HepG2 (cell line): ENCODE measurements around the gene HMG20B. TPM values are rescaled to one million over a fixed set of nuclear protein-coding genes. Genes with fewer than 3 reads are reported as not detected.

ENCODE experiments used
- ATAC-seq: fragments of 200-7000 bp; cut with Tn5 transposase; 3 replicates; pipeline ENCODE4 v1.9.1; 2020; ENCODE audit warnings: mild to moderate bottlenecking, moderate library complexity
- BruUV-seq: library from RNA; stranded (reverse); fragments of 400-500 nt; replicated peaks from 2 replicates; lab custom pipeline; 2021; lab: Mats Ljungman, UMichigan
- CTCF ChIA-PET: fragments of 300-600 bp; formaldehyde crosslinking; extraction: SDS; loops from one replicate; lab custom pipeline; 2021; ENCODE audit warnings: low total read pairs, inconsistent platforms, low intra/inter-chr PET ratio; lab: Yijun Ruan, JAX
- POLR2A ChIA-PET: fragments of 350-600 bp; sonication (Branson Sonifier 250); formaldehyde crosslinking; loops from one replicate; lab custom pipeline; 2020; ENCODE audit warnings: antibody characterized with exemption, inconsistent platforms; lab: Yijun Ruan, JAX
- DNase-seq: peaks from one replicate; pipeline ENCODE4 v3.0.0-alpha.2; 2015; ENCODE audit warnings: low spot score
- FAIRE-seq: peaks from 3 replicates; lab custom pipeline; 2011; peaks lifted over from hg19 to GRCh38; lab: Jason Lieb, UNC
- H2AFZ ChIP-seq: one replicate; pipeline ENCODE4 v1.6.1; 2011; ENCODE audit warnings: low read length, inconsistent platforms
- H3K27ac ChIP-seq: fragments of 300-600 bp; 3 replicates; pipeline ENCODE4 v1.8.0; 2011; ENCODE audit warnings: mixed run types, mild to moderate bottlenecking, mixed read lengths, low read length, inconsistent platforms; ENCODE audit not compliant: insufficient read depth; ENCODE audit errors: extremely low read length
- H3K27me3 ChIP-seq, 2 experiments: fragments of 200-600 bp in 1 of 2; 2 replicates in 1 of 2; 3 replicates in 1 of 2; pipeline versions ENCODE4 v1.6.0 to v1.8.0; 2011; ENCODE audit warnings: low read length in 2 of 2, mild to moderate bottlenecking in 2 of 2, moderate library complexity in 2 of 2, inconsistent platforms in 1 of 2; ENCODE audit not compliant: insufficient read depth in 2 of 2, control insufficient read depth in 1 of 2
- H3K36me3 ChIP-seq, 2 experiments: fragments of 200-600 bp in 1 of 2; replicated peaks in 1 of 2; 2 replicates in 1 of 2; 3 replicates in 1 of 2; pipeline versions ENCODE4 v1.5.1 to v1.8.0; 2011; ENCODE audit warnings: low read length in 2 of 2, inconsistent platforms in 1 of 2; ENCODE audit not compliant: insufficient read depth in 2 of 2, control insufficient read depth in 1 of 2
- H3K4me1 ChIP-seq: 2 replicates; pipeline ENCODE4 v1.5.1; 2012; ENCODE audit warnings: low read length, inconsistent platforms; ENCODE audit not compliant: insufficient read depth
- H3K4me2 ChIP-seq: 2 replicates; pipeline ENCODE4 v1.6.0; 2011; ENCODE audit warnings: low read depth, low read length, inconsistent platforms
- H3K4me3 ChIP-seq, 3 experiments: fragments of 200-600 bp in 1 of 3; sonication (generic), shearing (Covaris generic) in 1 of 3; replicated peaks in 1 of 3; 2 replicates each; pipeline ENCODE4 v1.5.1; 2011 to 2016; ENCODE audit warnings: low read length in 3 of 3, inconsistent platforms in 2 of 3, low read depth in 2 of 3, mild to moderate bottlenecking in 2 of 3, control low read depth in 1 of 3, mixed read lengths in 1 of 3; ENCODE audit not compliant: insufficient read depth in 1 of 3
- H3K79me2 ChIP-seq: one replicate; pipeline ENCODE4 v1.6.1; 2011; ENCODE audit warnings: low read length, inconsistent platforms; ENCODE audit not compliant: insufficient read depth
- H3K9ac ChIP-seq: 2 replicates; pipeline ENCODE4 v1.6.0; 2011; ENCODE audit warnings: mild to moderate bottlenecking, low read depth, low read length, inconsistent platforms; ENCODE audit not compliant: insufficient read depth
- H3K9me3 ChIP-seq: 2 replicates; pipeline ENCODE4 v1.5.1; 2012; ENCODE audit warnings: mild to moderate bottlenecking, low read length
- H4K20me1 ChIP-seq: 2 replicates; pipeline ENCODE4 v1.6.0; 2011; ENCODE audit warnings: inconsistent platforms, mild to moderate bottlenecking, low read length, moderate library complexity; ENCODE audit not compliant: insufficient read depth
- ARID2 ChIP-seq: sonication (generic); formaldehyde crosslinking; IDR thresholded peaks from 2 replicates; pipeline ENCODE4 v1.8.1; 2022; ENCODE audit warnings: mild to moderate bottlenecking, missing genetic modification reagents, borderline replicate concordance
- ASH2L ChIP-seq: fragments of 300-600, 200-600 bp; sonication (generic); IDR thresholded peaks from 2 replicates; pipeline ENCODE4 v1.7.0; 2017; ENCODE audit warnings: low read depth, mild to moderate bottlenecking, moderate library complexity, mixed read lengths, low read length; ENCODE audit not compliant: insufficient read length
- ATRX ChIP-seq: sonication (generic); formaldehyde crosslinking; IDR thresholded peaks from 2 replicates; pipeline ENCODE4 v1.4.0; 2020; ENCODE audit warnings: missing genetic modification reagents, borderline replicate concordance
- CHD4 ChIP-seq: fragments of 200-600 bp; sonication (generic); IDR thresholded peaks from 2 replicates; pipeline ENCODE4 v1.7.0; 2017; ENCODE audit warnings: mild to moderate bottlenecking, low read length, borderline replicate concordance
- KLF12 ChIP-seq: sonication (generic); formaldehyde crosslinking; IDR thresholded peaks from 2 replicates; pipeline ENCODE4 v1.4.0; 2020; ENCODE audit warnings: missing genetic modification reagents, borderline replicate concordance
- NFATC3 ChIP-seq: sonication (generic); formaldehyde crosslinking; IDR thresholded peaks from 2 replicates; pipeline ENCODE4 v1.5.1; 2020; ENCODE audit warnings: mild to moderate bottlenecking, missing genetic modification reagents
- PCBP1 ChIP-seq: fragments of 200-400 bp; formaldehyde crosslinking; IDR thresholded peaks from 2 replicates; pipeline ENCODE4 v1.6.1; 2017; ENCODE audit warnings: mild to moderate bottlenecking, low read depth, low read length, borderline replicate concordance
- RBM39 ChIP-seq: fragments of 200-400 bp; formaldehyde crosslinking; IDR thresholded peaks from one replicate; pipeline ENCODE4 v1.6.1; 2018; ENCODE audit warnings: antibody characterized with exemption, mild to moderate bottlenecking, low read depth, low read length; ENCODE audit not compliant: poor library complexity, severe bottlenecking
- SALL2 ChIP-seq: sonication (generic); formaldehyde crosslinking; IDR thresholded peaks from 2 replicates; pipeline ENCODE4 v1.8.1; 2023; ENCODE audit warnings: mild to moderate bottlenecking, missing genetic modification reagents, inconsistent platforms
- SP4 ChIP-seq: sonication (generic); formaldehyde crosslinking; IDR thresholded peaks from 2 replicates; pipeline ENCODE4 v1.8.1; 2023; ENCODE audit warnings: mild to moderate bottlenecking, missing genetic modification reagents
- SP5 ChIP-seq: IDR thresholded peaks from 2 replicates; pipeline ENCODE4 v1.6.1; 2016; ENCODE audit warnings: low read depth, borderline replicate concordance
- TCF7 ChIP-seq: sonication (generic); IDR thresholded peaks from 2 replicates; pipeline ENCODE4 v1.6.1; 2016; ENCODE audit warnings: antibody characterized with exemption, low read depth
- ZBTB34 ChIP-seq: sonication (generic); formaldehyde crosslinking; IDR thresholded peaks from 2 replicates; pipeline ENCODE4 v1.8.0; 2022; ENCODE audit warnings: mild to moderate bottlenecking, missing genetic modification reagents
- ZNF138 ChIP-seq: sonication (generic); formaldehyde crosslinking; IDR thresholded peaks from 2 replicates; pipeline ENCODE4 v1.5.0; 2020; ENCODE audit warnings: mild to moderate bottlenecking, low read depth, missing genetic modification reagents
- ZNF207 ChIP-seq: fragments of 450-650 bp; IDR thresholded peaks from 2 replicates; pipeline ENCODE4 v1.6.1; 2016; ENCODE audit warnings: antibody characterized with exemption, borderline replicate concordance
- ZNF746 ChIP-seq: sonication (generic); formaldehyde crosslinking; IDR thresholded peaks from 2 replicates; pipeline ENCODE4 v1.8.0; 2022; ENCODE audit warnings: mild to moderate bottlenecking, missing genetic modification reagents
- WGBS: methylation state at CpG from one replicate; pipeline ENCODE4 v1.1.6; 2017; ENCODE audit warnings: low lambda C conversion rate; 5-methylcytosine and 5-hydroxymethylcytosine counted together
- in situ Hi-C: cut with HindIII; loops from 2 replicates; pipeline ENCODE4 v1.10.0; 2017; ENCODE audit warnings: low pct_unique_long_range_greater_than_20kb; ENCODE audit not compliant: extremely low pct_ligation_motif_present
- intact Hi-C: fragments of 100-400 bp; cut with micrococcal nuclease; formaldehyde crosslinking; loops from one replicate; pipeline ENCODE4 v1.10.0; 2022; ENCODE audit not compliant: unreplicated experiment
- polyA plus RNA-seq, 8 experiments: library from polyadenylated mRNA; depleted of rRNA in 3 of 8; stranded (reverse) in 7 of 8; unstranded in 1 of 8; fragments of >200 nt; fragmentation: Illumina TruSeq in 4 of 8; extraction: Trizol in 4 of 8; gene quantifications; 2 replicates each; pipeline versions ENCODE4 v1.2.1 to v1.2.3, GENCODE V29; 2011 to 2016; ENCODE audit warnings: low read depth in 4 of 8, missing spikeins in 1 of 8, mixed read lengths in 1 of 8; ENCODE audit not compliant: insufficient read depth in 1 of 8
- total RNA-seq, 5 experiments: library from RNA; depleted of rRNA; stranded (reverse); fragments of >200 nt; fragmentation: Illumina TruSeq; extraction: Trizol; gene quantifications; 2 replicates each; pipeline ENCODE4 v1.2.3, GENCODE V29; 2016; ENCODE audit warnings: low read depth in 1 of 5
- TF ChIP-seq, protein P1 (sequence below): sonication (generic); formaldehyde crosslinking; conservative IDR thresholded peaks from 2 replicates; pipeline ENCODE4 v1.4.0; 2020; ENCODE audit warnings: missing genetic modification reagents
- TF ChIP-seq, protein P2 (sequence below): sonication (generic); formaldehyde crosslinking; IDR thresholded peaks from 2 replicates; pipeline ENCODE4 v1.4.0; 2020; ENCODE audit warnings: missing genetic modification reagents, borderline replicate concordance

HMG20B gene
- total and polyA plus RNA-seq, 2 of the 13 experiments (the other 11 are each of a cell fraction or from before 2014, with no cell fraction given): 23.9 to 29.2 TPM

DNA sequence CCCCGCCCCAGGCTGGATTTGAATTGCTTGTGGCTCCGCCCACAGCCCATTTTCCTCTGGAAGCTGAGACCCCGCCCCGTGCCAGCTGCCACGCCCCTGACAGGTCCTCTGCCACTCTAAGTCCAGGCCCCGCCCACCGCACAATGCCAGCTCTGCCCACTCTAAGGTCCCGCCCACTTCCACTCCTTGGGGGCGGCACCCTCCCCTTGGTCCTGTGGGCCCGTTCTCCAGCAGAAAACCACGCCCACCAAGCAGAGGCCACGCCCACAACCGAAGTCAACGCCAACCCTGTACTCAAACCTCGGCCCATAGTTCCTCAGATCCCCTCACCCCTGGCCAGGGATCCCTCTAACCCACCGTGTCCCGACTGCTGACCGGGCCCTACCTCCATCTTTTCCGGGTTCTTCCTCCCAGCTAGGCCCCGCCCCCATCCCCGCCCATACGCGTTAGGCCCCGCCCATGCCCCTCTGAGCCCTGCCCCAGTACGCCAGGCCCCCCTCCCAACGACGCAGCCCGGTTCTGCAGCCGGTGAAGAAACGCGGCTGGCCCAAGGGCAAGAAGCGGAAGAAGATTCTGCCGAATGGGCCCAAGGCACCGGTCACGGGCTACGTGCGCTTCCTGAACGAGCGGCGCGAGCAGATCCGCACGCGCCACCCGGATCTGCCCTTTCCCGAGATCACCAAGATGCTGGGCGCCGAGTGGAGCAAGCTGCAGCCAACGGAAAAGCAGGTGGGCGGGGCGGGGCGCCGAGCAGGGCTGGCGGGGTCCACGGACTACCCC is 1.3 kb downstream of the HMG20B start:
- ChIA-PET CTCF (no interaction called here), POLR2A (interaction anchor here (0.9 to 1.0 kb wide), 2 partner anchors 9 to 73 kb away, joined by 3 read pairs; partner anchors contain the start of gene DOHH)
- in situ Hi-C loops (no loop called here), intact Hi-C loops (loop anchor here (5.0 kb wide), 1 partner anchor 67 kb away; the partner anchor contains the start of gene FZR1)
- H3K9ac ChIP-seq: peak overlapping the region; percentile 87
- H4K20me1 ChIP-seq: peaks cover 4% of the 10 kb centered on the region
- H3K4me1 ChIP-seq: peaks cover 34% of the 10 kb centered on the region
- 83% methylated on average over 46 of the region's 55 CpGs for WGBS
- H3K36me3 ChIP-seq: no peaks in the 10 kb centered on the region; a peak in 1 of 5 replicates
- no peak overlapping the region for H2AFZ ChIP-seq
- FAIRE-seq: peak; percentile 63
- no TSS peak for BruUV-seq
- H3K27ac ChIP-seq: peak overlapping the region; percentile 63
- H3K4me3 ChIP-seq: peak overlapping the region; percentile 81 to 94 (median 92); a peak in 4 of 6 replicates
- peak overlapping the region; percentile 74 for H3K4me2 ChIP-seq
- peak; percentile 85 for DNase-seq
- ATAC-seq: peak; percentile 28
- no peaks in the 10 kb centered on the region for H3K27me3 ChIP-seq
- no peaks in the 10 kb centered on the region for H3K9me3 ChIP-seq
- peaks cover 2% of the 10 kb centered on the region for H3K79me2 ChIP-seq
- no peak for TF ChIP-seq ZNF138 (CRISPR knock-in tag)
- no peak for TF ChIP-seq TCF7
- TF ChIP-seq KLF12 (CRISPR knock-in tag): no peak
- TF ChIP-seq ARID2: no peak
- no peak for TF ChIP-seq SALL2 (CRISPR knock-in tag)
- TF ChIP-seq, protein P1, sequence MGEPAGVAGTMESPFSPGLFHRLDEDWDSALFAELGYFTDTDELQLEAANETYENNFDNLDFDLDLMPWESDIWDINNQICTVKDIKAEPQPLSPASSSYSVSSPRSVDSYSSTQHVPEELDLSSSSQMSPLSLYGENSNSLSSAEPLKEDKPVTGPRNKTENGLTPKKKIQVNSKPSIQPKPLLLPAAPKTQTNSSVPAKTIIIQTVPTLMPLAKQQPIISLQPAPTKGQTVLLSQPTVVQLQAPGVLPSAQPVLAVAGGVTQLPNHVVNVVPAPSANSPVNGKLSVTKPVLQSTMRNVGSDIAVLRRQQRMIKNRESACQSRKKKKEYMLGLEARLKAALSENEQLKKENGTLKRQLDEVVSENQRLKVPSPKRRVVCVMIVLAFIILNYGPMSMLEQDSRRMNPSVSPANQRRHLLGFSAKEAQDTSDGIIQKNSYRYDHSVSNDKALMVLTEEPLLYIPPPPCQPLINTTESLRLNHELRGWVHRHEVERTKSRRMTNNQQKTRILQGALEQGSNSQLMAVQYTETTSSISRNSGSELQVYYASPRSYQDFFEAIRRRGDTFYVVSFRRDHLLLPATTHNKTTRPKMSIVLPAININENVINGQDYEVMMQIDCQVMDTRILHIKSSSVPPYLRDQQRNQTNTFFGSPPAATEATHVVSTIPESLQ (CRISPR knock-in tag): no peak
- no peak for TF ChIP-seq PCBP1
- peak; percentile 50; the same call in 1 of the 2 replicates for TF ChIP-seq SP5 (CRISPR knock-in tag)
- TF ChIP-seq ASH2L: no peak
- peak; percentile 92 for TF ChIP-seq SP4 (CRISPR knock-in tag)
- TF ChIP-seq ZNF746 (CRISPR knock-in tag): no peak
- no peak for TF ChIP-seq NFATC3 (CRISPR knock-in tag)
- no peak for TF ChIP-seq ATRX
- no peak for TF ChIP-seq ZBTB34 (CRISPR knock-in tag)
- TF ChIP-seq CHD4: no peak
- no peak for TF ChIP-seq ZNF207
- TF ChIP-seq RBM39: no peak
- TF ChIP-seq, protein P2, sequence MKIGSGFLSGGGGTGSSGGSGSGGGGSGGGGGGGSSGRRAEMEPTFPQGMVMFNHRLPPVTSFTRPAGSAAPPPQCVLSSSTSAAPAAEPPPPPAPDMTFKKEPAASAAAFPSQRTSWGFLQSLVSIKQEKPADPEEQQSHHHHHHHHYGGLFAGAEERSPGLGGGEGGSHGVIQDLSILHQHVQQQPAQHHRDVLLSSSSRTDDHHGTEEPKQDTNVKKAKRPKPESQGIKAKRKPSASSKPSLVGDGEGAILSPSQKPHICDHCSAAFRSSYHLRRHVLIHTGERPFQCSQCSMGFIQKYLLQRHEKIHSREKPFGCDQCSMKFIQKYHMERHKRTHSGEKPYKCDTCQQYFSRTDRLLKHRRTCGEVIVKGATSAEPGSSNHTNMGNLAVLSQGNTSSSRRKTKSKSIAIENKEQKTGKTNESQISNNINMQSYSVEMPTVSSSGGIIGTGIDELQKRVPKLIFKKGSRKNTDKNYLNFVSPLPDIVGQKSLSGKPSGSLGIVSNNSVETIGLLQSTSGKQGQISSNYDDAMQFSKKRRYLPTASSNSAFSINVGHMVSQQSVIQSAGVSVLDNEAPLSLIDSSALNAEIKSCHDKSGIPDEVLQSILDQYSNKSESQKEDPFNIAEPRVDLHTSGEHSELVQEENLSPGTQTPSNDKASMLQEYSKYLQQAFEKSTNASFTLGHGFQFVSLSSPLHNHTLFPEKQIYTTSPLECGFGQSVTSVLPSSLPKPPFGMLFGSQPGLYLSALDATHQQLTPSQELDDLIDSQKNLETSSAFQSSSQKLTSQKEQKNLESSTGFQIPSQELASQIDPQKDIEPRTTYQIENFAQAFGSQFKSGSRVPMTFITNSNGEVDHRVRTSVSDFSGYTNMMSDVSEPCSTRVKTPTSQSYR: no peak
